Measurements from ENCODE around the gene PLA2G3. TPM values are rescaled to one million over a fixed set of nuclear protein-coding genes. Genes with fewer than 3 reads are reported as not detected.

PLA2G3 gene
- total RNA-seq, 1 experiment from 2014 or later = 18.3 TPM

- Mint-ChIP-seq H3K4me1 (no peaks in the 10 kb centered on the region), H3K9me3 (no peaks in the 10 kb centered on the region), H3K4me3 (no peak overlapping the region), H3K27ac (no peak overlapping the region), H3K27me3 (ENCODE audit: low read depth) (no peaks in the 10 kb centered on the region), H3K36me3 (no peaks in the 10 kb centered on the region)
- DNase-seq (ENCODE audit: low spot score) (no peak), ATAC-seq (no peak)
- POLR2A ChIA-PET = interaction anchor here (0.6 to 0.9 kb wide), 2 partner anchors 9 to 179 kb away, joined by 3 to 6 read pairs; no protein-coding TSS in a partner anchor
- CTCF ChIA-PET = interaction anchor here (0.8 to 21.8 kb wide), 5 partner anchors 8 to 200 kb away, joined by 3 to 363 read pairs (median 4); partner anchors contain the start of genes SELENOM and TUG1
- TF ChIP-seq CDX4 (CRISPR knock-in tag; IDR thresholded peaks at IDR 0.05; ENCODE audit: borderline replicate concordance) (no peak), PRRX2 (CRISPR knock-in tag; IDR thresholded peaks at IDR 0.05) (no peak), USF2 (CRISPR knock-in tag; IDR thresholded peaks at IDR 0.05) (no peak), ELF4 (CRISPR knock-in tag; IDR thresholded peaks at IDR 0.05; ENCODE audit: low read depth) (no peak), ZNF671 (CRISPR knock-in tag; IDR thresholded peaks at IDR 0.05) (no peak), RELA (CRISPR knock-in tag; IDR thresholded peaks at IDR 0.05; ENCODE audit: borderline replicate concordance) (no peak), FOXP1 (CRISPR knock-in tag; IDR thresholded peaks at IDR 0.05; ENCODE audit: borderline replicate concordance) (no peak), NR3C1 (CRISPR knock-in tag; conservative IDR thresholded peaks at IDR 0.05; ENCODE audit: low read depth) (no peak), ATF1 (CRISPR knock-in tag; IDR thresholded peaks at IDR 0.05) (no peak), ZNF416 (CRISPR knock-in tag; IDR thresholded peaks at IDR 0.05) (no peak), USF1 (CRISPR knock-in tag; IDR thresholded peaks at IDR 0.05) (no peak), SMAD3 (CRISPR knock-in tag; IDR thresholded peaks at IDR 0.05; ENCODE audit: borderline replicate concordance) (no peak)
- TF ChIP-seq, protein P1, sequence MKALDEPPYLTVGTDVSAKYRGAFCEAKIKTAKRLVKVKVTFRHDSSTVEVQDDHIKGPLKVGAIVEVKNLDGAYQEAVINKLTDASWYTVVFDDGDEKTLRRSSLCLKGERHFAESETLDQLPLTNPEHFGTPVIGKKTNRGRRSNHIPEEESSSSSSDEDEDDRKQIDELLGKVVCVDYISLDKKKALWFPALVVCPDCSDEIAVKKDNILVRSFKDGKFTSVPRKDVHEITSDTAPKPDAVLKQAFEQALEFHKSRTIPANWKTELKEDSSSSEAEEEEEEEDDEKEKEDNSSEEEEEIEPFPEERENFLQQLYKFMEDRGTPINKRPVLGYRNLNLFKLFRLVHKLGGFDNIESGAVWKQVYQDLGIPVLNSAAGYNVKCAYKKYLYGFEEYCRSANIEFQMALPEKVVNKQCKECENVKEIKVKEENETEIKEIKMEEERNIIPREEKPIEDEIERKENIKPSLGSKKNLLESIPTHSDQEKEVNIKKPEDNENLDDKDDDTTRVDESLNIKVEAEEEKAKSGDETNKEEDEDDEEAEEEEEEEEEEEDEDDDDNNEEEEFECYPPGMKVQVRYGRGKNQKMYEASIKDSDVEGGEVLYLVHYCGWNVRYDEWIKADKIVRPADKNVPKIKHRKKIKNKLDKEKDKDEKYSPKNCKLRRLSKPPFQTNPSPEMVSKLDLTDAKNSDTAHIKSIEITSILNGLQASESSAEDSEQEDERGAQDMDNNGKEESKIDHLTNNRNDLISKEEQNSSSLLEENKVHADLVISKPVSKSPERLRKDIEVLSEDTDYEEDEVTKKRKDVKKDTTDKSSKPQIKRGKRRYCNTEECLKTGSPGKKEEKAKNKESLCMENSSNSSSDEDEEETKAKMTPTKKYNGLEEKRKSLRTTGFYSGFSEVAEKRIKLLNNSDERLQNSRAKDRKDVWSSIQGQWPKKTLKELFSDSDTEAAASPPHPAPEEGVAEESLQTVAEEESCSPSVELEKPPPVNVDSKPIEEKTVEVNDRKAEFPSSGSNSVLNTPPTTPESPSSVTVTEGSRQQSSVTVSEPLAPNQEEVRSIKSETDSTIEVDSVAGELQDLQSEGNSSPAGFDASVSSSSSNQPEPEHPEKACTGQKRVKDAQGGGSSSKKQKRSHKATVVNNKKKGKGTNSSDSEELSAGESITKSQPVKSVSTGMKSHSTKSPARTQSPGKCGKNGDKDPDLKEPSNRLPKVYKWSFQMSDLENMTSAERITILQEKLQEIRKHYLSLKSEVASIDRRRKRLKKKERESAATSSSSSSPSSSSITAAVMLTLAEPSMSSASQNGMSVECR (CRISPR knock-in tag; IDR thresholded peaks at IDR 0.05; ENCODE audit: borderline replicate concordance) = no peak
Observed at GRCh38 chr22:31090217-31091085, 49.9 kb downstream of the PLA2G3 start.

- H3K9me3 Mint-ChIP-seq = no peaks in the 10 kb centered on the region
- no peak overlapping the region for H3K4me3 Mint-ChIP-seq
- H3K4me1 Mint-ChIP-seq = peaks cover under 1% of the 10 kb centered on the region
- ChIA-PET CTCF (interaction anchor here (0.6 to 21.8 kb wide), 19 partner anchors 9 to 199 kb away, joined by 3 to 363 read pairs (median 4); partner anchors contain the start of genes INPP5J, MORC2, PLA2G3 and RNF185), POLR2A (interaction anchor here (0.9 to 1.5 kb wide), 2 partner anchors 10 to 121 kb away, joined by 3 to 6 read pairs; partner anchors contain the start of genes MORC2 and TUG1)
- H3K36me3 Mint-ChIP-seq = no peaks in the 10 kb centered on the region
- DNase-seq (ENCODE audit: low spot score) (peak; percentile 60), ATAC-seq (peak; percentile 13)
- no peaks in the 10 kb centered on the region for H3K27me3 Mint-ChIP-seq (ENCODE audit: low read depth)
- H3K27ac Mint-ChIP-seq = no peak overlapping the region
- TF ChIP-seq HMGXB4 (CRISPR knock-in tag; IDR thresholded peaks at IDR 0.05) (no peak), USF1 (CRISPR knock-in tag; IDR thresholded peaks at IDR 0.05) (no peak), NR1H2 (CRISPR knock-in tag; IDR thresholded peaks at IDR 0.05) (no peak), FOXP1 (CRISPR knock-in tag; IDR thresholded peaks at IDR 0.05; ENCODE audit: borderline replicate concordance) (no peak), ATF6 (CRISPR knock-in tag; IDR thresholded peaks at IDR 0.05) (no peak), GTF2I (CRISPR knock-in tag; conservative IDR thresholded peaks at IDR 0.05) (no peak), TP53 (CRISPR knock-in tag; IDR thresholded peaks at IDR 0.05) (no peak), TCF7 (CRISPR knock-in tag; IDR thresholded peaks at IDR 0.05; ENCODE audit: low read depth) (no peak), PRRX2 (CRISPR knock-in tag; IDR thresholded peaks at IDR 0.05) (no peak)
Observed at GRCh38 chr22:31089160-31090100, 50.9 kb downstream of the PLA2G3 start.

Measured in WTC11 (cell line).